ENCODE data around the gene PANX3.

DNA sequence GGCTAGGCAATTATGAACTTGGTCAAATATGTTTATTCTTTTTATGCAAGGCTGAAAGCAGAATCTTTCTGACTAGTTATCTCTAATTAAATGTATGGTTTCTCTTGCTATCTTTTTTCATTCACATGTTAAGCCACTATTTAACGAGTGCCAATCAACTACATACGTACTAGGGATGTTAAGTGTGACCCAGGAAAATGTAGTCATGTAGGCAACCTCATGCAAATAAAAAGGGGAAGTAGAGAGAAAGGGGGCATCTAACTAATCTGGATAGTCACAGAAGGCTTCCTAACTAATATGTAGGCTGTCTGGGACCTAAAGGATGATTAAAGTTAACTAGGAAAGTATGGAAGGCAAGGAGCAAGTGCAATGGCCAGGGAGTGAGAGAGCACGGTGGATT is 34.9 kb downstream of the PANX3 start:
- no peak for TF ChIP-seq SREBF2 (IDR thresholded peaks at IDR 0.05; ENCODE audit: low read length)
- no peak for TF ChIP-seq POLR2A (IDR thresholded peaks at IDR 0.05; ENCODE audit: low read depth, low read length)
- TF ChIP-seq, protein P1, sequence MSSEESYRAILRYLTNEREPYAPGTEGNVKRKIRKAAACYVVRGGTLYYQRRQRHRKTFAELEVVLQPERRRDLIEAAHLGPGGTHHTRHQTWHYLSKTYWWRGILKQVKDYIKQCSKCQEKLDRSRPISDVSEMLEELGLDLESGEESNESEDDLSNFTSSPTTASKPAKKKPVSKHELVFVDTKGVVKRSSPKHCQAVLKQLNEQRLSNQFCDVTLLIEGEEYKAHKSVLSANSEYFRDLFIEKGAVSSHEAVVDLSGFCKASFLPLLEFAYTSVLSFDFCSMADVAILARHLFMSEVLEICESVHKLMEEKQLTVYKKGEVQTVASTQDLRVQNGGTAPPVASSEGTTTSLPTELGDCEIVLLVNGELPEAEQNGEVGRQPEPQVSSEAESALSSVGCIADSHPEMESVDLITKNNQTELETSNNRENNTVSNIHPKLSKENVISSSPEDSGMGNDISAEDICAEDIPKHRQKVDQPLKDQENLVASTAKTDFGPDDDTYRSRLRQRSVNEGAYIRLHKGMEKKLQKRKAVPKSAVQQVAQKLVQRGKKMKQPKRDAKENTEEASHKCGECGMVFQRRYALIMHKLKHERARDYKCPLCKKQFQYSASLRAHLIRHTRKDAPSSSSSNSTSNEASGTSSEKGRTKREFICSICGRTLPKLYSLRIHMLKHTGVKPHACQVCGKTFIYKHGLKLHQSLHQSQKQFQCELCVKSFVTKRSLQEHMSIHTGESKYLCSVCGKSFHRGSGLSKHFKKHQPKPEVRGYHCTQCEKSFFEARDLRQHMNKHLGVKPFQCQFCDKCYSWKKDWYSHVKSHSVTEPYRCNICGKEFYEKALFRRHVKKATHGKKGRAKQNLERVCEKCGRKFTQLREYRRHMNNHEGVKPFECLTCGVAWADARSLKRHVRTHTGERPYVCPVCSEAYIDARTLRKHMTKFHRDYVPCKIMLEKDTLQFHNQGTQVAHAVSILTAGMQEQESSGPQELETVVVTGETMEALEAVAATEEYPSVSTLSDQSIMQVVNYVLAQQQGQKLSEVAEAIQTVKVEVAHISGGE (CRISPR knock-in tag; IDR thresholded peaks at IDR 0.05), result no peak
- TF ChIP-seq USF2 (IDR thresholded peaks at IDR 0.05; ENCODE audit: borderline replicate concordance, low read depth, low read length), result no peak
- no peak for TF ChIP-seq NRF1 (conservative IDR thresholded peaks at IDR 0.05; ENCODE audit: low read depth, low read length)
- no peak for TF ChIP-seq CHD2 (IDR thresholded peaks at IDR 0.05; ENCODE audit: borderline replicate concordance, low read depth, low read length)
- TF ChIP-seq CREB1 (IDR thresholded peaks at IDR 0.05; ENCODE audit: low read depth), result no peak
- TF ChIP-seq, protein P2, sequence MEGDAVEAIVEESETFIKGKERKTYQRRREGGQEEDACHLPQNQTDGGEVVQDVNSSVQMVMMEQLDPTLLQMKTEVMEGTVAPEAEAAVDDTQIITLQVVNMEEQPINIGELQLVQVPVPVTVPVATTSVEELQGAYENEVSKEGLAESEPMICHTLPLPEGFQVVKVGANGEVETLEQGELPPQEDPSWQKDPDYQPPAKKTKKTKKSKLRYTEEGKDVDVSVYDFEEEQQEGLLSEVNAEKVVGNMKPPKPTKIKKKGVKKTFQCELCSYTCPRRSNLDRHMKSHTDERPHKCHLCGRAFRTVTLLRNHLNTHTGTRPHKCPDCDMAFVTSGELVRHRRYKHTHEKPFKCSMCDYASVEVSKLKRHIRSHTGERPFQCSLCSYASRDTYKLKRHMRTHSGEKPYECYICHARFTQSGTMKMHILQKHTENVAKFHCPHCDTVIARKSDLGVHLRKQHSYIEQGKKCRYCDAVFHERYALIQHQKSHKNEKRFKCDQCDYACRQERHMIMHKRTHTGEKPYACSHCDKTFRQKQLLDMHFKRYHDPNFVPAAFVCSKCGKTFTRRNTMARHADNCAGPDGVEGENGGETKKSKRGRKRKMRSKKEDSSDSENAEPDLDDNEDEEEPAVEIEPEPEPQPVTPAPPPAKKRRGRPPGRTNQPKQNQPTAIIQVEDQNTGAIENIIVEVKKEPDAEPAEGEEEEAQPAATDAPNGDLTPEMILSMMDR (IDR thresholded peaks at IDR 0.05 in 2 of 3, conservative IDR thresholded peaks at IDR 0.05 in 1 of 3; ENCODE audit: control insufficient read depth in 2 of 3, extremely low read depth in 1 of 3, insufficient read depth in 1 of 3, low read depth in 3 of 3, low read length in 3 of 3), result no peak
- TF ChIP-seq MYC (IDR thresholded peaks at IDR 0.05; ENCODE audit: insufficient read depth, insufficient read length, insufficient replicate concordance, low read length, severe bottlenecking), result no peak
- no peak for TF ChIP-seq HDAC2 (IDR thresholded peaks at IDR 0.05)

Measured in GM12878 (cell line).